GM18502 (cell line): ENCODE results near the gene MYO1D.

Experiments
- ATAC-seq: cut with Tn5 transposase; IDR thresholded peaks from one replicate; pipeline ENCODE4 v1.9.1; 2021; ENCODE audit warnings: mild to moderate bottlenecking; ENCODE audit not compliant: unreplicated experiment, poor library complexity

Gene MYO1D

DNA sequence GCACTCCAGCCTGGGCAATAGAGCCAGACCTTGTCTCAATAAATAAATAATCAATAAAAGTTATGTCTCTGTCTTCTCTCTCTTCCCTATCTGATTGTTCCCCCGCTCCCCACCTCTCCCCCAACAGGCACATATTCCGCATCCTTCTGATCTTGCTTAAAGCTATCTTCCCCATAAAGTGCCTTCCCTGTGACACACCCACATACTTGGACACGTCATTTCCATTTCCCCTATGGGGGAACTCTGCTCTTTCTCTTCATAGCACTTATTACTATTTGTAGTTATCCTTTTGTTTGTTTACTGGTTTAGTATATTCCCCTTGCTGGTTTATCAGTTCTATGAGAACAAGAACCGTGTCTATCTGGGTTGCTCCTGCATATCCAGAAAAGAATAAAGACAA is 14.9 kb downstream of the MYO1D start:
- ATAC-seq = no peak

DNA sequence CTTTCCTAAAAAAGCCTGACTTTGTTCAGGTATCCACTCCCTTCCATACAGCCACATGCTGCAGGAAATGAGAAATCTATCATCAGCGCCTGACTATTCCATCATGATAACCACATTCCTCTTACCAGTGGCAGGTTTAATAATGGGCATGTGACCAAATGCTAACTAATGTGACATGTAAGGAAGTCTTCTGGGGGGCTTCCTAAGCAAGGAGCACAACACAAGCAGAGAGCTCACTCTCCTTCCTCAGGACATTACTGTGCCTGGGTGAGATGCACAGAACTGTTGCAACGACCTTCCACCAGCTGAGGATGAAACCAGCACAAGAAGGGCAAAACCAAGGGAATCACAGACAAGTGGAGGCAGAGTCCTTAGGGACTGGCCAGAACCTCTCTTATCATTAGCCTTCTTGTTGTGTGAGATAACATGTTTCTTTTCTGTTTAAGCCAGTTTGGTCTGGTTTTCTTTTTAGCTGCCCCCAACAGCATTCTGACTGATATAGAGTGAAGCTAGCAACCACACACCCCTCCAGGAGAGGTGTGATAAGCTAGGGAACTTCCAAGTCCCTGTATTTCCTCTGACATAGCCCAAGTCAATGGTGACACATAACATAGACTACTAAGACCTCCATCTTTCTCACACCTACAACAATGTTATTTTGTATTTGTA is 16.9 kb downstream of the MYO1D start:
- ATAC-seq = no peak

DNA sequence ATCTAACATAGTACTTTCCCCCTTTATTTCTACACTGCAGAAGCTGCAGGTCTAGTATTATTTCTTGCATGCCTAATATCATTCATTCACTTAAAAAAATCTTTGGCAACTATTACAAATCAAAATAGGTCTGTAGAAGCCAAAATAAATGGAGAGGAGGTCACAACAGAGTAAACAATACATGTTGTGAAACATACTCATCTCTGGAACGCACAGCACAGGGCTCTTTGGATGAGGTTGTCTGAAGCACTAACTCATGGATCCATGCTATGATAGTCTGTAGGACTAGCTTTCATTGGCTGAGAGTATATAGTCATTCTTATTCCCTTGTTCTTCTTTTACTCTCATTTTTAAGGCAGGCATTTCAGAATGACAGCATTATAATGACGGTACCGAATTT is 21.3 kb downstream of the MYO1D start:
- no peak for ATAC-seq

DNA sequence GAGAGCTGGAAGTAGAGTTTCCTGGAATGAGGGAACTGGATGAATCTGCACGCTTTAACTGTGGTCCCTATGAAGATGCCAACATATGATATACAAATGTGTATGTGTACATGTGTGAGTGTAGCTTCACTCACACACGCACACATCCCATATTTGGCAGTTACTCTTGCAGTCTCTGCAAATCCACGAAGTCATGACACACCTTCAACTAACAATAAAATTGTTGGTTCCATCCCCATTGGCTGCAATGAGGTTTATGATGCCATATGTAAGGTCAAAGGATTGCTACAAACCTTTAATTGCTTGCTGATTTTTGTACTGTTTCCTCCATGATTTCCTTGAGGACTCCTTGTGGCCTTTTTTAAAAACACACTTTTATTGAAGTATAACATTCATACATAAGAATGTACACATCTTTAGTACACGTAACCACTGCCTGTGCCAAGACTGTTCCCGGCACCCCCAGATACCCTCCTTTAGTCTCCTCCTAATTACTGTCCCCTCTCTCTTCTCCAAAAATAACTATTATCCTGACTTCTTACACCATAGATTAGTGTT is 22.0 kb downstream of the MYO1D start:
- no peak for ATAC-seq

DNA sequence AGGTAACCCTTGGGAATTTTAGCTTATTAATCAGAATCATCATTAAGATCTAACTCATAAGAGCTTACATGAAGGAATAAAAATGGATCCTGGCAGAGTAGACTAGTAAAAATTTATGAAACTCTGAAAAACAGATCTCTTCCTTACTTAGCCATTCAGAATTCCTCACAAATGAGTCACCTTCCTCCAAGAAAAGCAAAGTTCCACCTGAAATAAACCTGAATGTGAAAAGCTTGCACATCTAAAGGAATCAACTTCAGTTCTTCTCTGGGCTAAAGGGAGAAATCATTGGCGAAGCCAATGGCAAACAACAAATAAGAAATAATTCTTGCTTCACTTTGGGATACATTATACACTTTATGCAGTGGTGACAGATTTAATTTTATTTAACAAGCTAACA is 22.7 kb downstream of the MYO1D start:
- ATAC-seq = no peak

DNA sequence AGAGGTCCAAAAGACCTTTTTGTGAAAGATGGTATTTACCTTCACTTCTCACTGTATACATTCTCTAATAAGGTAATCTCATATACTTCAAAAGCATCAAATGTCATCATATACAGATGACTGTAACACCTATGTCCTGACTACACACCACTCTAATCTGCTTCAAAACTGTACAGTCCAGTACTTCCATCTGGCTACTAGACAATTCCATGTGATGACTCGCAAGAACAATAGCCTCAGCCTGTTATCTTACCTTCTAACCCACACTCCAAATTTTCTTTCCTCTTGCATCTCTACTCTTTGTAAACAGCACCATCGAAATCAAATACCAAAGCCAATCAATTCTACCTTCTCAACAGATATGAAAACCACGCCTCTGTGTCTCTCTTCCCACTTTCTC is 24.1 kb downstream of the MYO1D start:
- ATAC-seq = no peak

DNA sequence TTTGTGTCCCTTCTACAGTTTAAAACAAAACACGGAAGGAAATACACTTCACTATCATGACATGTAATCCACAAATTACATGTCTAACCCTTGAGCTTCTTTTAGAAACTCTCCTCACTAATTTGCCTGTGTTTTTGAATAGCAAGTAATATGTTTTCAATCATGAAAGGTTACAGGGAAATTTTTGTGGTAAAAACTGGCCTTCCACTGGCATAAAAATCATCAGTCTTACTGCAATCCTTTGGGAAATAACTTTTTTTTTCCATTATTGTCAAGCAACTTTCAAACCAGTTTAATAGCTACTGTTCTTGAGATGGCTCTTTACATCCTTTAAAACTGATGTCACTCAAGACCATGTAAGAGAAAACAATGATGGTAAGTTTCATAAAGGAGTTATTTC is 27.0 kb downstream of the MYO1D start:
- ATAC-seq = no peak

DNA sequence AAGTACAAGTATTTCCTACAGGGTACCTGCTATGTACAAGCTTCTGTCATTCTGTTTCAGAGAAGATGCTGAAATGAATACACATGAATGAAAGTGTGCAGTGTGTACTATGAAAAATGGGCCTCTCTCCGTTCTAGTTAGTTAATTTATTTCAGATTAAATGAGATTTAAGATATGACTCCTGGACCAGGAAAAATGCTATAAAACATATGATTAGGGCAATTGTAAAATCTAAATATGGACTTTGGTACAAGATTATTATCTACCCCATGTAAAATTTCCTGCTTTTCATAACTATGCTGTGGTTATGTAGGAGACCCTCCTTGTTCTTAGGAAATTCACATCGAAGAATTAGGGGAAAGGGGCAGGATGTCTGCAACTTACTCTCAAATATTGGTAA is 28.9 kb downstream of the MYO1D start:
- no peak for ATAC-seq

DNA sequence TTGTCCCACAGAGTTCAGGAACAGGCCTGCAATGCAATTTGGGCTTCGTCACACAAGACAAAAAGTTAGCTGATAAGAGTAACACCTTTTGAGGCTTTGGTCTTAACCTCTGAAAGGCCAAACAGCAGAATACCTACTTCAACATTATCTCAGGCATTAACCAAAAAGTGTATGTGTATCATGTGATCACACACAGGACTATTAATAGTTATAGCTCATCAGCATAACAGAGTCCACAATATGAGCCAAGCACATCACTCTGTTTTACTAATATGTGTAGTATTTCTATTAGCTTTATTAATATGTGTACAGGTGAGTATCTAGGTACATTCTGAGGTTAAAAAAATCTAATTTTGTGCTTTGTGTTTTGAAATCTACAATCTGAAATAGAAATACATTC is 30.8 kb downstream of the MYO1D start:
- no peak for ATAC-seq

DNA sequence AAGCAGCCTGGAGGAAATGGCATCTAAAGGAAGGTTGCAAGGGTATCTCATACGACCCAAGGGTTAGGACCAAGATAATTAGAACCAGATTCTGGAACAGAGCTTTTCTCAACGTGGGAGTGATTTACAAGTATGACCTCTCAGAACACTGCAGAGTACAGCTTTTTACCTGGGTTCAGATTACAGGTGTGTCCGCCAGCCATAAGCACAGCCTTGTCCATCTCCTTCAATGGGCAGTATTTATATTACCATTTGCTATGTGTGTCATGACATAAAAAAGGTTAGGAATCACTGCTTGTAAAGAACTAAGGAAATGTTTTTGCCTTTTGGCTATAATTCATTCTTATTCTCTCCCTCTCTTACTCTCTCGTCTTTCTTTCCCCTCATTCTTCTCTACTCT is 36.7 kb downstream of the MYO1D start:
- ATAC-seq = no peak

DNA sequence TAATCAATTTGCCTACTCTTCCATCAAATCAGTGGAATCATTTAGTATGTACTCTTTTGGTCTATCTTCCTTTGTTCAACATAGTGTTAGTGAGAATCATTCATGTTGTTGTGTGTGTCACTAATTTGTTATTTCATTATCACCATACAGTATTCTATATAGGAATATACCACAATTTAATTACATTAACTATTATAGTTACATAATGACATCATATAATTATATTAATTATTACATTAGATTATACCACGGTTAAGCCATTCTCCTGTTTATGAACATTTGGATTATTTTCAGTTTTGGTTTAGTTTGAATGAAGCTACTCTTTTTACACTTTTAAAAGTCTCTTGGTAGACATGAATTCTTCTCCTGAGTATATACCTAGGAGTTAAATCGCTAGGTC is 40.4 kb downstream of the MYO1D start:
- no peak for ATAC-seq

DNA sequence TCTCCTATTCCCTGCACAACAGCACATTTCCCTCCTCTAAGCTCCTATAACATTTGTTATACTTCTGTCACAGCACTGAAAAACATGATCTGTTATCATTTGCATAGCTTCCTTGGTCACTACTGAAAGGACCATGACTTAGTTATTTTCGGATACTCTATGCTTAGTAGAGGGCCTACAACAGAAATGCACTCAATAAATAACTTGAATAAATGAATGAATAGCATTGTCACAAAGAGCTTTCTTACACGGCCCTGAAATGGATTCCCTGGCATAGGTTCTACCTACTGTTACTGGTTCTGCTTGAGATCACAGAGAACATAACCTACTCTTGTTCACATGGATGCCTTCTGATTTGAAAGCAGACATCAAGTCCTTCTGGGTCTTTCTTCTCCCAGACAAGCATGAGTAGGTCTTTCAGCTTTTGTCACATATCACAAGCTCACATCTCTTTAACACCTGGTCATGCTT is 41.6 kb downstream of the MYO1D start:
- ATAC-seq = peak; percentile 73

DNA sequence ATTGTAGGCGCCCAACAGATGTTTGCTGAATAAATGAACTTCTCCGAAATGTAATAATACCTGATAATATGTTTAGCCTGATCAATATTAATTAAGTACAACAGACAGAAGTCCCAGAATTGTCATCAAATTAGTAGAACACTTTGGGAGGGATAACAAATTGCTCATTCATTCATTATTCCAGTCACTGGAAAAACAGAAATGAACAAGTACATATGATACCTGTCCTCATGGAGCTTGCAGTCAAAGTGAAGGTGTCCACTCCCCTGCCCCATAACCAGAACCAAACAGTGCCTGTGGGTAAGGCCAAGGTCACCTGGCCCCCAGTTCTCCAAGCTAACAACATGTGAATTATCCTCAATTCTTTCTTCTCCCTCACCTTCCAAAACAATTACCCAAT is 42.8 kb downstream of the MYO1D start:
- ATAC-seq = no peak

DNA sequence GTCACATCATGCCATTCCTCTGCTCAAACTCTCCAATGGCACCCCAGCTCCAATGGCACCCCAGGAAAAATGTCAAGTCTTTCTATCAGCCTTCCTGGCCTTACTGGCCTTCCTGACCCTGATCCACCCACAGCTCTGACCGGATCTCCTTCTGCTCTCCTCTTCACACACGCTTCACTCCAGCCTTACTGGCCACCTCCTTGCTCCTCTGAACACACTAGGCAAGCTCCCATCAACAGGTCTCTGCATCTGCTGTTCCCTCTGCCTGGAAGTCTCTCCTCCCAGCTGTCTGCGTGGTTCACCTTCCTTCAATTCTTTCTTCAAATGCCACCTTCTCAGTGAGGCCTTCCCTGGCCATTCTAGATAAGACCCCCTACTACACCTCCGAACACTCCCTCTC is 43.4 kb downstream of the MYO1D start:
- no peak for ATAC-seq

DNA sequence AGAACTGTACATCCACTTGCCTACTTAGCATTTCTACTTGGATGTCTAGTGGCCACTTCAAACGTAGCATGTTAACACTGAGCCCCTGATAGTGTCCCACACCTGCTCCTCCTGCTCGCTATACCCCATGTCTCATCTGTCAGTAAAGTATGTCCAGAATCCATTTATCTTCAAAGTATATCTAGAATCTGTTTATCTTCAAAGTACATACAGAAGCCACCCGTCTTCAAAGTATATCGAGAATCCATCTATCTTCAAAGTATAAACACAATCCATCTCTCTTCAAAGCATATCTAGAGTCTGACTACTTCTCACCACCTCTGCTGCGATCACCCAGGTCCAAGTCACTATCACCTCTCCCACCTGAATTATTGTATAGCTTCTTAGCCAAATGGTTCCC is 43.8 kb downstream of the MYO1D start:
- no peak for ATAC-seq

DNA sequence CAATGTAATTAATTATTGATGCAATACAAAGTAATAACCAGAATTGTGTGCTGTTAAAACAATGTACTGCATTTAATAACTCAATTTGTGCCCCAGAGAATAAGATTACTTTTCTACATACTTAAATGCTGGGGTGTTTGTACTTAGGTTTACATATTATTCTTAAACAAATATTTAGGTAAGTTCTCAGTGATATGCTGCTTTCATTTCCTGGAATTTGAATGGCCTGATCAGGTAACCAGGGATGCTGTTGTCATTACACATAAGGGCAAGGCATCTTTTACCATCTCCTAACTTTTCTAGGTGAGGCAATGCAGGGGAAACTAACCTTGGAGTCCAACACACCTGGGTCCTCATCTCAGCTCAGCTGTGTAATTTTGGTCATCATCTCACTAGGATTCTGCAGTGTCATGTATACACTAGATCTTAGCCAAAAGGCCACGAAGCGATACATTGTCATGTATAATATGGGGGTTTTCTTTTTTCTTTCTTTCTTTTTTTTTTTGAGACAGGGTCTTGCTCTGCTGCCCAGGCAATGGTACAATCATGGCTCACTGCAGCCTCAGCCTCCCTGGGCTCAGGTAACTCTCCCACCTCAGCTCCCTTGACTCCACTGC is 45.2 kb downstream of the MYO1D start:
- no peak for ATAC-seq

DNA sequence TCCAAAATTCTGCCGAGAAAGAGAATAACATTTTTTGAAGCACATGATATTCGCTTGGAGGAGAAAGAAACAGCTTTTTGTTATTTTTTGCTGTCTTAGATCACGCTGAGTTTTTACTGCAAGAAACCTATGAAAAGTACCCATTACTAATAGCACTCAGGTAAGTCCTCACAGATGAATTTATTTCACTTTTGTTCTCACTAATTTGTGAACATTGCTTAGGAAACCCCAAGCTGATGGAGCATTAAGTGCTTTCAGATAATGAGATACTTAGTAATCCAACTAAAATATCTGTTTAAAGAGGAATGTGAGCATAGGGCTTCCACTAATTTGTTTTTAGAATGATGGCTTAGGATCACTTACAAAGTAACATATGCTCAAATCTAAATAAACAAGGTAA is 45.7 kb downstream of the MYO1D start:
- no peak for ATAC-seq

DNA sequence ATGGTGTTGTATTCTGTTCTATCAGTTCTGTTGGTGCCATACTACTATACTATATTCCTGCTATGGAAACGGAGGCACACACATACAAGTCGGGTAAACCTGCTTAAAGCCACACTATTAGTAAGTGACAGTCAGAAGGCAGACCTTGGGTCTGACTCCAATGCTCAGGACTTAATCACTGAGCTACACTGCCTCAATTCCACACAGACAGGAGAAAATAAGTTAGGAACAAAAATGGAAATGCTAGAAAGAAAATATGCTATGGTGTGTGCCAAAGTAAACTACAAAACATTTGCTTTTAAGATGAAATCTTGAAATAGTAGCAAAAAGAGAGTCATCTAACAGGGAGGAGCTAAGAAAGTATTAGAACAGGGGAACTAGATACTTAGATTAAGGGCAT is 48.1 kb downstream of the MYO1D start:
- ATAC-seq = peak; percentile 21

DNA sequence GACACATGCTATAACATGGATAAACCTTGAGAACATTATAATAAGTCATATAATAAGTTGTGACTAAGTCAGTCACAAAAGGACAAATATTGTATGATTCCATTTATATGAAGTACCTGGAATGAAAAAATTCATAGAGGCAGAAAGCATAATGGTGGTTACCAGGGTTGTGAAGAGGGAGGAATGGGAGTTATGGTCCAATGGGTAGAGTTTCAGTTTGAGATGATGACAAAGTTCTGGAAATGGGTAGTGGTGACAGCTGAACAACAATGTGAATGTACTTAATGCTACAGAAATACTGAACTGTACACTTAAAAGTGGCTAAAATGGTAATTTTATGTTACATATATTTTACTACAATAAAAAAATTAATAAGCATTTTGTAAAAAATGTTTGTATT is 49.7 kb downstream of the MYO1D start:
- ATAC-seq = no peak

DNA sequence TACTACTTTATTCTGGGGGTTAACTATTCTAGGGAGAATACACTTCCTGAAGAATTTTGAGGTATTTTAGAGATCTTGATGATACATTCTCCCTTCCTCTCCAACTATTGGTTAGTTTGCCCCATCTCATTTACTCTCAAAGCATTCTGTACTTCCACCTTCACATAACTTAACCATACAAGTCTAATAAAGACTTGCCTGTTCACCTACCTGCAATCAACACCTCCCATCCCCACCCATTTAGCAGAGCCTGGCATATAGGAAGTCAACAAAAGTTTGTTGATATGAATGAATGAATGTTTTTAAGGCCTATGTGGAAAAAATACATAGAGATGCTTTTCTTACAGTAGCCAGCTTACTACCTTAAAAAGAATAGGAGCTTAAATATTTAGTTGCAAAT is 50.8 kb downstream of the MYO1D start:
- no peak for ATAC-seq

DNA sequence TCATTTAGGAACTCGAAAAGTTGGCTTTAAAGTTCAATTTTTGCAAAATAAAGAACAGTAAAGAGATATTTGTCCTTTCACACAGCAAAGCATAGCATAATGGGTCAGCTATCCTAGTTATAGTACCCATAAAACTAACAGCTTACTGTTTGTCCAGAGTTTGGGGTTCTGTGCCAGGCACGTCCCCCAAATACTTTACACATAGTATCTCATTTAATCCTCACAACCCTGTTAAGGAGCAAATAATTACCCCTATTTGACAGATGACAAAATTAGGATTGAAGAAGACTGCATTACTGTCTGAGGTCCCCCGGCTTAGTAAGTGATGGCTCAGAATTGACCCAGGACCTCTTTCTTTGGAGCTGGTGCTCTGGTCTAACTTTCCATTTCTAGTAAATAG is 52.6 kb downstream of the MYO1D start:
- ATAC-seq = no peak

DNA sequence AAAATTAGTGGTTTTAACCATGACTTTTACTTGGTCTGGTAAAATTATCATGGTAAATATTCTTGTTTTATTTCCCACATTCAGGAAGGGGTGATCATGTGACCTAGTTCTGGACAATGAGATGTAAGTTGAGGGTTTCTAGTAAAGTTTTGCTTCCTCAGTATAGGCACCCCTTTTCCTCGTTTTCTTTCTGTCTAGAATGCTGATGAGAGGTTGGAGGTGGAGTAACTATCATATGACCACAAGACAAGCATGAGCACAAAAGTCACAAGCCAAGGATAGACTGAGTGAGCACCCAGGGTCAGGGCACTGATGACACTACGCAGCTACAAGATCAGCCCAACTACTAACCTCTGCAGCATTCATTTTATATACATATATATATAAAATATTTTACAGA is 53.9 kb downstream of the MYO1D start:
- no peak for ATAC-seq
